Endothelial cell of hepatic sinusoid (primary cell): ENCODE results near the gene IRF4.
"Not testable (repeated sequence)": the region's sequence is repeated elsewhere in the genome, so short reads cannot be mapped to it uniquely, and the experiment has no call there.

Experiments
- in situ Hi-C: cut with HindIII; loops from 2 replicates; pipeline ENCODE4 v1.10.0; 2017; ENCODE audit warnings: low sequenced_read_pairs

IRF4 gene

DNA sequence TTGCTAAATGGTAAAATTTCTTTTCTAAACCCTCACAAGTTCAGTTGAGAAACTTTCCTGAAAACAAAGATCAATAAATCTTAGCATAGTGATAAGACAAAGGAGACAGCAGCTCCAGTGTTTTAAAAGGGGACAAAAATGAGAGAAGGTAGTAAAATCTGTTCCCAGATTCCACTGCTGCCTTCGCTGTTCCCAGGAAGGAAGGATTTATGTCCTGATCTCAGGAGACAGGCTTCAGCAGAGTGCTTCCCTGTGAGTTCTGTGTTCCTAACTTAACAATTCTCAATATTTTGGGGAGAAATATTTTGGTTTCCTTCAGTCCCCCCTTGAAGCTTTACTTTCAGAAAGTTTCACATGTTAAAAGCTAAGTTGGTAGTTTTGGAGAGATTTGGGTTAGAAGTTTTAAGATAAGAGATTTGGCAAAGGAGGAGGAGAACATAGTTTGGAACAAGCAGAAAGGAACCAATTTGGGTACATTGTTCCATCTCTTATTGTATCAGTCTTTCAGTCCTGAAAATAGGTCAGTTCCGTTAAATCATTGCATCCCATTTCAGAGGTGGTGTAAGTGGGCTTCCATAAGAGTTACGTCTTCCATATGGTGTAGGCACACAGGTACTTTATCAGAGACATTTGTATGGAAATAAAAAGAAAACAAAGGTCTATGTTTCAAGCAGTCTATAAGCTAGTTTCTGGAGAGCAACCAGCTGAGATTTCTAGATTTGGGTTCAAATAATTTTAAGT, 20.8 kb downstream of the IRF4 start:
- in situ Hi-C loops = loop anchor here (5.0 kb wide), 1 partner anchor 35 kb away; no protein-coding TSS in a partner anchor

DNA sequence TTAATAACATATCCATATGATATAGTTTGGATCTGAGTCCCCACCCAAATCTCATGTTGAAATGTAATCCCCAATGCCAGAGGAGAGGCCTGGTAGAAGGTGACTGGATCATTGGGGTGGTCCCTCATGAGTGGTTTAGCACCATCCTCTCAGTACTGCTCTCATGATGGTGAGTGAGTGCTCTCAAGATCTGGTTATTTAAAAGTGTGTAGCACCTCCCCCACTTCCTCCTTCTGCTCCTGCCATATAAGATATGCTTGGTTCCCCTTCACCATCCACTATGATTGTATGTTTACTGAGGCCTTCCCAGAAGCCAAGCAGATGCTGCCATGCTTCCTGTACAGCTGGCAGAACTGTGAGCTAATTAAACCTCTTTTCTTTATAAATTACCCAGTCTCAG, 22.9 kb downstream of the IRF4 start:
- in situ Hi-C loops = loop anchor here (5.0 kb wide), 1 partner anchor 33 kb away; no protein-coding TSS in a partner anchor

DNA sequence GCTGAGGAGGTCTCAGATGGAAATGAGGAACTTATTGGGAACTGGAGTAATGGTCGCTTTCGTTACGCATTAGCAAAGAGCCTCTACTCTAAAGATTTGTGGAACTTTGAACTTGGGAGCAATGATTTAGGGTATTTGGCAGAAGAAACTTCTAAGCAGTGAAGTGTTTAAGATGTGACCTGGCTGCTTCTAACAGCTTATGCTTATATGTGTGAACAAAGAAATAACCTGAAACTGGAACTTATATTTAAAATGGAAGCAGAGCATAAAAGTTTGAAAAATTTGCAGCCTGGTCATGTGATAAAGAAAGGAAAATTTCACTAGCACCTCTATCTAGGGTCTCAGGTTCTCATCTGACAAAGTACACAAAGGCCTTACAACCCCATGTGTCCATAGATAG, 23.5 kb downstream of the IRF4 start:
- in situ Hi-C loops = no loop called here

DNA sequence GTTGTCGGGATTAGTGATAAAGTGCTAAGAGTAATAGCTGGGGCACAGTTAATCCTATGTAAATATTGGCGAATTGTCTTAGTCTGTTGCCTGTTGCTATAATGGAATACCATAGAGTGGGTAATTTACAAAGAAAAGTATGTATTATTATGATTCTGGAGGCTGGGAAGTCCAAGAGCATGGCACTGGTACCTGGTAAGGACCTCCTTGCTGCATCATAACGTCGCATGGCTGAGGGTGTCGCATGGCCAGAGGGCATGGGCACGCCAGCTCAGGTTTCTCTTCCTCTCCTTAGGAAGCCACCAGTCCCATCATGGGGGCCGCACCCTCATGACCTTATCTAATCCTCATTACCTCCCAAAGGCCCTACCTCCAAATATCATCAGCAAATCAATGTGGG, 29.7 kb downstream of the IRF4 start:
- in situ Hi-C loops = no loop called here

DNA sequence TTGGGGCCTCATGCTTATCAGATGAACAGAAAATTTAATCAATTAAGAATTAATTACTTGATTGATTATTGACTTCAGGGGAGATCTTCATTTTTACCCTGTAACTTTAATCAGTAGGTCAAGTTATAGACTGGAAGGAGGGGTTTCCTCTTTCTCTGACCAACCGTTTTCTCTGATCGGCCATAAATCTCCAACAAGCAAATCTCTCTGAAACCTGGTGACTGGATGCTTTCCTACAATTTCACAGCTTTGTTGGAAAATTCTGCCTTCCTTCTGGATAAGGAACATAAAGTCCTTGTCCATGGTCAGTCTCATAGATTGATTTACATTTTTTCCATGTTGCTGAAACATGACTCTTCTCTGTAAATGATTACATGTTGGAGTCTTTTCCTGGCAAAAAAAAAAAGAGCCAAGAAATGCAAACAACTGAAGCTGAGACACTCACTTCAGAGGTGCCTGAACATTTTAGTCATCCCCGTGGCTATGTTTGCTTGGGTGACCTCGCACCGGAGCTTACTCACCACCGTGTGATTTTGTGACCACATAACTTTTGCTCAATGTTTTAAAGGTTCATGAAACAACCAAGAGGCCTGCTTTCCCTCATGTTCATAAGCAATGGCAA, 31.0 kb downstream of the IRF4 start:
- in situ Hi-C loops = no loop called here

DNA sequence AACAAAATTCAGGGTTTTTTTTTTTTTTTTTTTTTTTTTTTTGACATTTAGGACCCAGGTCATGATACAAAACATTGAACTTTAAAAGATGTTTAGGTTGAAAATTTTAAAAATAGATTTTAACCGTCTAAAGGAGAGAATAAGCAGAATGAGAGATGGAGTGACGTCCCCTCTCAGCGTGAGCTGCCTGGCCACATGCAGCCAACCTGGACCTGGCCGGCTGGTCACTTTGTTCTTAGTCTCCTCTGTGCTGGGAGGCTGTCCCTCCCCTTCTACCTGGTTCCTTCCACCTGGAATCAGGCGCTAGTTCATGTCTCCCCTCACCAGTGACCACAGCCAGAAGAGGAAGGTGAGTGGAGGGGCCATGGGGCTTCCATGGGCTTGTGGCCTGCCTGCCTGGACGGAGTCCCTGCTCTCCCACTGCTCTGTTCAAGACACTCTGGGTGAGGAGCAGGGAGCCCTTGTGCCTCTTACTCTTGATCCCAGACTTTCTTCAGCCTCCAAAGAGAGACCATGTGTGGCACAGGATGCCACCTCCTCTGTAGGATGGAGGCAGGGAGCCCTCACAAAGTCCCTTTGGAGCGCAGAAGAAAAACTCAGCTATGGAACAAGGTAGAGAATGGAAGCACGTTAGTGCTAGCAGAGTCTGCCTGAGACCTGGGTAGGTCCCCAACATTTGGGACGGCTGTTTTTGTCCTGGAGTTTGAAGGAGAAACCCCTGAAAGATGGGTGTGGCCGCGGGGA, 31.7 kb downstream of the IRF4 start:
- in situ Hi-C loops = no loop called here

DNA sequence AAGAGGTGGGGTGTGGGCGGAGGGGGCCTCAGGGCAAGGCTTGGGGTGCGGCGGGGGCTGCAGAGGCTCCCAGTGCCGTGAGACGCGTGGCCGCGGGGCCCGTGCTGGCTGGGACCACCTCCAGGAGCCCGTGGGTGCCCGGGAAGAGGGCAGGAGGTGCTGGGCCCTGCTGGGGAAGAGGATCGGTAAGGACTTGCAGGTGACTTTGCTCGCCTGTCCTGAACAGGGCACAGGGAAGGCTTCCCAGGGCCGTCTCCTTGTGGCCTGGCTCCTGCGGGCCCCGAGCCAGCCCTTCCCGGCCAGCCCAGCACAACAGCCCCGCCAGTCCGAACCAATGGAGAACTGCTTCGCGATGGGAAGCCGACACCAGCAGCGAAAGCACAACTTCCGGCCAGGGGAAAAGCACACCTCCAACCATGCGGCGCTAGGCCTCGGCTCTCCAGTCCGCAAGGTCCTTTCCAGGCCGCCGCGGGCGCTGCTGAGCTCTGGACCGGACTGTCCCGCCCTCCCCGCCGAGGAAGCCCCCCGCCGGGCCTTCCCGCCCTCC, 32.3 kb downstream of the IRF4 start:
- in situ Hi-C loops = no loop called here

DNA sequence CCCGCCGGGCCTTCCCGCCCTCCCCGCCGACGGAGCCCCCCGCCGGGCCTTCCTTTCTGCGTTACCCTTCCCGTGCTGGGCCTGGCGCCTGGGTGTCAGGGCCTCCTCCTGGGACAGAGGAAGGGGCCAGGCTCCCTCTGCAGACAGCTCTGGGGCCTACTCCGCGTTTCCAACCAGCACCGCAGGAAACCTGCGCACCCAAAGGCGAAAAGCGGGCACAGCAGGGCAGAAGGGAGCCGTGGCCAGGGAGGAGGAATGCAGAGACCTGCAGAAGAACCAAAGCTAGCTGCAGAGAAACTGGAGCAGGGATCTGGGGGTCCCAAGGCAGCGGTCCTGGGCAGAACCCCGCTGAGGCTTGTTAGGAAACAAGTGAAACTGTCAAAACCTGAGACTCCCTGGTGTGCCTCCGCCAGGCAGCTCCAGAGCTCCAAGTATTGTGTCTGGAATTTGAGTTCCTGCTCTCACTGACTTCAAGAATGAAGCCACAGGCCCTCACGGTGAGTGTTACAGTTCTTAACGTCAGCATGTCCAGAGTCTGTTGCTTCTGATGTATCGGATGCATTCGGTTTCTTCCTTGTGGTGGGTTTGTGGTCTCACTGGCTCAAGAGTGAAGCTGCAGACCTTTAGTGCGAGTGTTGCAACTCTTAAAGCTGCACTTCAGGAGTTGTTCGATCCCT, 33.3 kb downstream of the IRF4 start:
- in situ Hi-C loops = no loop called here

DNA sequence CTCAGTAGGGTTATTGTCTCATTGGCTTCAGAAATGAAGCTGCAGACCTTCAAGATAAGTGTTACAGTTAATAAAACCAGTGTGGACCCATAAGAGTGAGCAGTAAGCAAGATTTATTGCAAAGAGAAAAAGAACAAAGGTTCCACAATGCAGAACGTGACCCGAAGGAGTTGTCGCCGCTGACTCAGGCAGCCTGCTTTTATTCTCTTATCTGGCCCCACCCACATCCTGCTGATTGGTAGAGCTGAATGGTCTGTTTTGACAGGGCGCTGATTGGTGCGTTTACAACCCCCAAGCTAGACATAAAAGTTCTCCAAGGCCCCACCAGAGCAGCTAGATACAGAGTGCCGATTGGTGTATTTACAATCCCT, 33.9 kb downstream of the IRF4 start:
- in situ Hi-C loops = not testable (repeated sequence)

DNA sequence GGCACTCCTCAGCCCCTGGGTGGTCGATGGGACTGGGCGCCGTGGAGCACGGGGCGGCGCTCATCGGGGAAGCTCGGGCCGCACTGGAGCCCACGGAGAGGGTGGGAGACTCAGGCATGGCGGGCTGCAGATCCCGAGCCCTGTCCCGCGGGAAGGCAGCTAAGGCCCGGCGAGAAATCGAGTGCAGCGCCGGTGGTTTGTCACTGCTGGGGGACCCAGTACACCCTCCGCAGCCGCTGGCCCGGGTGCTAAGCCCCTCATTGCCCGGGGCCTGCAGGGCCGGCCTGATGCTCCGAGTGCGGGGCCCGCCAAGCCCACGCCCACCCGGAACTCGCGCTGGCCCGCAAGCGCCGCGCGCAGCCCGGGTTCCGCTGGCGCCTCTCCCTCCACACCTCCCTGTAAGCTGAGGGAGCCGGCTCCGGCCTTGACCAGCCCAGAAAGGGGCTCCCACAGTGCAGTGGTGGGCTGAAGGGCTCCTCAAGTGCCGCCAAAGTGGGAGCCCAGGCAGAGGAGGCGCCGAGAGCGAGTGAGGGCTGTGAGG, 34.7 kb downstream of the IRF4 start:
- in situ Hi-C loops = not testable (repeated sequence)

DNA sequence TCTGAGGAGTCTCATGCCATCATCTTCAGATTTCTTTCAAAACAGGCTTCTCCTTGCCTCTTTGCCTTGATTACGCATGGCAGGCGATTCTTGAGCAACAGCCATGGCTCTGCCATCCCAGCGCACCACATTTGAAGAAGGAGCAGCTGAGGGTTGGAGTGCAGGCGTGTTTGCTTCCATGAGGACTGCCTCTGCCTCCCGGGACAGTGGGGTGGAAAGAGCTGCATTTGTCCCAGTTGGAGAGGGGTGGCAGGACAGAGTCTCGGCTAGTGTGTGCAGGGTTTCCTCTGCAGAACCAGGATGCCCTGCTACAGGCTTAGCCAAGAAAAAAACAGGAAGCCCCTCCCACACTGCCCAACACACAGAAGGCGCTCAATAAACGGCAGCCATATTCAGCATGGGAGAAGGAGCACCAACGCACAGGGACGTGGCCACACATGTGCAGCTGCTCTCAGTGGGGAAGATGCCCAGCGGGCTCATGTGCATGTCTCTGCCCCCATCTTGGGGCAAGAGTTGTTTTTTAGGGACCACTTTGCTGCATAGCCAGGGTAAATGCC, 36.6 kb downstream of the IRF4 start:
- in situ Hi-C loops = no loop called here

DNA sequence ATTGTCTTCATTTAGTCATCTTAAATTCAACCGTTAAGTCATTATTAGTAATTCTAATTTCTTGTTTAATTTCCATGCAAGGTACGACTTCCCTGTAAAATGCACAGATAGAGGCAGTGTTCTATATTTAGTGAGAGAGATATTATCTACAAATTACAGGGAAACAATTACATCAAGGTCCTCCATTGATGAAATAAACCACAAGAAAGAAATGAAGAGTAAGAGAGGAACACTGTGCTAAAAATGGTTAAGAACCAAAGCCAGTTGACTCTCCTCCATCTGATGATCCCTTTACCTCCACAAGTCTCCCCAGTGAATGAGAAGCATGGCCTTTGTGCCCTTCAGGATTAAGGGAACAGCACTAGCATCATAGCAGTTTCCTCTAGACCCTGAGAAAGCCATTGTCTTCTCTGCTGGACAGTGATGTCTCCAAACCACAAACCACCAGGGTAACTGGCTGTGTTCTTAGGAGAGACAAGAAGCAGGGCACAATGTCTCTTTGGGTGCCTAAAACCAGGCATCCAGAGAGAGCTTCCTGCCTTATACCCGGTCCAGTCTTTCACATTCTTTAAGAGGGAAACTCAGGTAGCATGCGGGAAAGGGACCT, 38.1 kb downstream of the IRF4 start:
- in situ Hi-C loops = no loop called here

DNA sequence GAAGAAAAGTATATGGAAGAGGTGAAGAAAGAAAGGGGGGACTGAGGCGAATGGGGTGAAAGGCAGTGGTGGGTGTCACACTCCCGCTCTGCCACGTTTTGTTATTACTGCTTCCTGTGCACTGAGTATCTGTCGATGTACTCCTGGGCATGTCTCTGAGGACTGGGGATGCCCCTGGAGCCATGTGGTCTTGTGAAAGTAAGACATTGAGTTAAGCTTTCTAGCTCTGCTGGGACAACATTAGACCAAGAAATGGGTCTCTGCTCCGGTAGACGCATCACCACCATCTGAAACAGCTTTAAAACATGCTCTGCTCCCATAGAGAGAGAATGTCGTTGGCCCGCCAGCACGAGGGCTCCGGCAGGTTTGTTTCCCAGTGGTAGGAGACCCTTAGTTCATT, 40.0 kb downstream of the IRF4 start:
- in situ Hi-C loops = no loop called here

DNA sequence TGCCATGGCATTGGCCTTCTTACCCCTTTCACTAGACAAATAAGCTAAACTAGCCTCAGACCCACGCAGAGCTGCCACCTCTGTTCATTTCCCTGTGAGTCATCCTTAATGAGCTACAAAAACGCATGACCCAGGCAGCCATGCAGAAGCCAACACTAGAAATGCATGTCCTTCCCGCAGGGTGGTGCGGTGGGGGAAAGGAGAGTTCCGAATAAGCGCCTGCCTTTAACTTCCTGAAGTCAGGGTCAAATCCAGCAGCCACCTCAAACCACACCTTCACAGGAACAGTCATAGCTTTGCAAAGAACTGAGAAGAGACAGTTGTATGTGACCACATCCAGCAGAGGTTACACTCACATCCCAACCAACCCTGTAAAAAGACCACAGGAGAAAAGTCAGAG, 40.4 kb downstream of the IRF4 start:
- in situ Hi-C loops = no loop called here

DNA sequence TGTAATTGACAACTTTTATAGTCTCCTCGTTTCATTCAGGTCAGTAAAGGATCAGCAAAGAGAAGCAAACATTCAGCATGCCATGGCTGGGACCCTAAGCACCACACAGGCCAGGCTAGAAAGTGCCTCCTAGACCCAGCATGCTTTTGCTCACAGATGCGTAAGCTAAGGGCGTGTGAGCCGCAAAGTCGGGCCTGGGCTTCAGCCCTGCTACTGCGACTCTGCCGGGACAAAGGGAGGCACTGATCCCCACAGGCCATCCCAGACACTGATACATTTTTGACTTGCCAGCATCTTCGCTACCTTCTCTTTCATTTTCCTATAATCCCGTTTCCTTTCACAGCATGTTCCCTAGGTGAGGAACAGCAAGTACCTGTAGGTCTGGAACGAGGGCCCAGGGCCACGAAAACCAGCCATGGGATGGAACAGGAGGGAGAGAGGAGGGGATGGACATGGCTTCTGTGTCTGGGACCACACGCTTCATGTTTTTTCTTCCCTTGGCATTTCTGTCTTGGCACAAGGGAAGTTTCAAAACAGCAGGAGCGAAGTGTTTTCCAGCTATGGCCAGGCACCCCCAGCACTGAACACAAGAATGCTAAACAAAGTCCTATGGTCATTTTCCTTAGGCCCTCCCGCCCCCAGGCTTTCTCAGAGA, 42.6 kb downstream of the IRF4 start:
- in situ Hi-C loops = no loop called here

DNA sequence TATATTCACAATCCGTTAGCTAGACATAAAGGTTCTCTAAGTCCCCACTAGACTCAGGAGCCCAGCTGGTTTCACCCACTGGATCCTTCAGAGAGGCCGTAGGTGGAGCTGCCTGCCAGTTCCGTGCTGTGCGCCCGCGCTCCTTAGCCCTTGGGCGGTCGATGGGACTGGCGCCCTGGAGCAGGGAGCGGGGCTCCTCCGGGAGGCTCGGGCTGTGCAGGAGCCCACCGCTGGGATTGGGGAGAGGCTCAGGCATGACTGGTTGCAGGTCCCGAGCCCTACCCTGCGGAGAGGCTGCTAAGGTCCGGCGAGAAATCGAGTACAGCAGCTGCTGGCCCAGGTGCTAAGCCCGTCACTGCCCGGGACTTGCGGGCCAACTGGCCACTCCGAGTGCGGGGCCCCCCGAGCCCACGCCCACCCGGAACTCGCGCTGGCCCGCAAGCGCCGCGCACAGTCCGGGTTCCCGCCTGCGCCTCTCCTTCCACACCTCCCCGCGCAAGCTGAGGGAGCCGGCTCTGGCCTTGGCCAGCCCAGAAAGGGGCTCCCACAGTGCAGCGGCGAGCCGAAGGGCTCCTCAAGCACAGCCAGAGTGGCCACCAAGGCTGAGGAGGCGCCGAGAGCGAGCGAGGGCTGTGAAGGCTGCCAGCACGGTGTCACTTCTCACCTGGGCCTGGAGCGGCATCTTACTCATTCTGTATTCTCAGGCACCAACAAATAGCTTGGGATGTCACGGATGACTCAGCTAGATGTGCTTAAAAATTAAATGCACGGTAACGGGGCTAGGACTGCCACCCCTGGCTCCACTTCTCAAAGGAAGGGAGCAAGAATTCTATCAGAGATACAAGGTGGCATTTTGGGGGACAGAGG, 44.1 kb downstream of the IRF4 start:
- in situ Hi-C loops = no loop called here

DNA sequence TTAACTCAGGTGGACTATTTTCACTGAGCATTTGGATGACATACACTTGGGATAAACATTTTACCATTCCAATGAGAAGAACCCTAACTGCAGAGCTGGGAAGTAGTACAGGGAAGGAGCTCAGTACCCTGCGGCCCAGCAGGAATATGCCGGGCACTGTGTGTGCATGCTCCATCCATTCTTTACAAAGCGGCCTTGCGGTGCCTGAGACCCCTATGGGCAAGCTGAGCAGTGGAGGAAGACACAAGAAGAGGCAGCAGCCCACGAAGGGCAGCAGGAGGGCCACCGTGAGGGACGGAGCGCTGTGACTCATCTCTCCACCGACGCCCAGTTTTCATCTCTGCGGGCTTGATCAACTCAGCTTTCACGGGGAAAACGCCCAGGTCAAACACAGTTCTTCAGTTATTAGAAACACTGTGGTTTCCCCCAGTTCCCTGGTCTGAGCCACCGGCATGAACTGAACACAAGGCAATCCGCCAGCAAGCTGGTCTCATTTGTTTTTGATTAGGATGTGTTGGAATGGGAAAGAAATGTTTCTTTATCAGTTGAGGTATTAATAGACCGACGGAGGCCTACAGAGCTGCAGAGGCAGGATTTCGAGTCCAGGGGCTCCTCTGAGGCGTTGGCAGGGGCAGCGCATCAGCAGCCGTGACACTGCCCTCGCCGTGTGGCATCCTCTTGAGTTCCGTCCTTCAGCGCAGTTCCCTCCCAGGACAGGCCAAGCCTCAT, 44.9 kb downstream of the IRF4 start:
- in situ Hi-C loops = no loop called here

DNA sequence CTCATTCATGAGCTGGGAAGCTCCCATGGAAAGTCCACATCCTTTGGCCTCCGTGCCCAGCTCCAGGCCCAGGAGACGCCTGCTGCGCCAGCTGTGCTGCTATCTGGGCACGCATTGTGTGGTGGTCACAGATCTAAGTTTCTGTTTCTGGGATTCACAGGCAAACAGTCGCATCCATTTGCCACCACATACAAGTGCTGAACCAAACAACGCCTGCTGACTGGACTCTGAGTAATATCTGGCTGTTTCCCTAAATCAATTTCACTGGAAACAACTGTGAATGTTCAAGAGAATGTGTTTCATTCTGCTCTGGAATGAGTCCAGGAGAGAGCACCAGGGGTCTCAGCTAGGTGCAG, 45.5 kb downstream of the IRF4 start:
- in situ Hi-C loops = no loop called here
